ENCODE results near the gene TRAPPC2B. TPM values are rescaled to one million over a fixed set of nuclear protein-coding genes. Genes with fewer than 3 reads are reported as not detected.

The TRAPPC2B gene
- 8.8 and 11.6 TPM in 2 replicates for total RNA-seq

DNA sequence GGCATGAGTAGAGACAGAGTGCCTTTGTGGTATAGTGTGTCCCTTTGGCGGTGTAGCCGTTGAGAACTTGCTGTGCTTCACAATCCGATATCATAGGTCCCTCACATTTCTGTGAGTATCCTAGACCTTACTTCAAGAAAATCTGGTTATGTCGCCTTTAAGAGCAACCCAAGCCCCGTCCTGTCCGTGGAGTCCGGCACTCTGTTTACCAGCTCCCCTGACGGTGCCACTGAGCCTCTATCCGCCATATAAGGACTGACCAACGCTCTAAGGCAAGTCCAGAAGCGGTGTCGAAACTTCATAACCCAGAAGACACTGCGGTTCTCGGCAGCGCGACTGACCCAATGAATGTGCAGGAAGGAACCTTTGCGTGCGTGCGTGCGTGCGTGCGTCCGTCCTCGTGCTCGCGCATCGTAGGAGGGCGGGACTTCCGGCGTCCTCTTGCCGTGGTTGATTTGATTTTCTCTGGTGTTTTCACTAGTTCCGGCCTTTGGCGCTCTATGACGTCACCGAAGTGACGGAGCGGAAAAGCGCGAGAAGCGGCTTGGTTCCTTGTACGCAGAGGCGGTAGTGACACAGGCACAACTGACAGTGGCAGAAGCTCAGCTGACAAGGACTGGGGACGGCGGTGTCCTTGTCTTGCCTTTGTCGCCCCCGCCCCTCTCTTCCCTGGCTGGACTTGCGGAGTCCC is at the start of gene TRAPPC2B, which contains the start of gene ZNF547:
Gene TRAPPC2B, plus strand, starts transcription at position 555 of the 691 bp plus-strand sequence. CDS start 1,283 bp downstream, outside the sequence.
Gene ZNF547, plus strand, starts transcription at position 555 of the 691 bp plus-strand sequence. CDS start 5,005 bp downstream, outside the sequence.
- DNase-seq = peak; percentile 100

DNA sequence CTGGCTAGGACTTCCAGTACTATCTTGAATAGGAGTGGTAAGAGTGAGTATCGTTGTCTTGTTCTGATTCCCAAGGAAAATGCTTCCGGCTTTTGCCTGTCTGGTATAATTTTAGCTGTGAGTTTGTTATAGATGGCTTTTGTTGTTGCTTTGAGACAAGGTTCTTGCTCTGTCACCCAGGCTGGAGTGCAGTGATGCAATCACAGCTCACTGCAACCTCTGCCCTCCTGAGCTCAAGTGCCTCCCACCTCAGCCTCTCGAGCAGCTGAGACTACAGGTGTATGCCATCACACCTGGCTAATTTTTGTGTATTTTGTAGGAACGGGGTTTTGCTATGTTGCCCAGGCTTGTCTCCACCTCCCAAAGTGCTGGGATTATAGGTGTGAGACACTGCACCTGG is 49.2 kb upstream of the TRAPPC2B start:
- no peak for DNase-seq

DNA sequence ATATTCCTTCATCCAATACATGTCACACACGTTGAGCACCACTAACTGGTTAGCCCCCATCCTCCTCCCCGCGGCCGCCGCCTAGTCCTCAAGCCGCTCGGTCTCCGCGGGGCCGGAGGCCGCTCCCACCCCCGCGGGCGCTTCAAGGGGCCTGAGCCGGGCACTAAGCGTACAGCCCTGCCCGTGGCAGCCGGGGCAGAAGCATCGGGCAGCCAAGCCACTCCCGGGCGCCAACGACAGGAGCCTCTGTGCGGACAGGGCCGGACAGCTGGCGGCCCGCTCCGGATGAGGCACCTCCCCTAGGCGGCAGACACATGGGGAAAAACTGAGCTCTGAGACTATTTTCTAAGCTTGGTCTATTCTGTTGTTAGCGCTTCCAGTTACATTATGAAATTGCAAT is 45.8 kb upstream of the TRAPPC2B start:
- DNase-seq = peak; percentile 4

- DNase-seq = no peak
These were observed 43.5 kb upstream of the TRAPPC2B start for GRCh38 chr19:57319869-57320179.

DNA sequence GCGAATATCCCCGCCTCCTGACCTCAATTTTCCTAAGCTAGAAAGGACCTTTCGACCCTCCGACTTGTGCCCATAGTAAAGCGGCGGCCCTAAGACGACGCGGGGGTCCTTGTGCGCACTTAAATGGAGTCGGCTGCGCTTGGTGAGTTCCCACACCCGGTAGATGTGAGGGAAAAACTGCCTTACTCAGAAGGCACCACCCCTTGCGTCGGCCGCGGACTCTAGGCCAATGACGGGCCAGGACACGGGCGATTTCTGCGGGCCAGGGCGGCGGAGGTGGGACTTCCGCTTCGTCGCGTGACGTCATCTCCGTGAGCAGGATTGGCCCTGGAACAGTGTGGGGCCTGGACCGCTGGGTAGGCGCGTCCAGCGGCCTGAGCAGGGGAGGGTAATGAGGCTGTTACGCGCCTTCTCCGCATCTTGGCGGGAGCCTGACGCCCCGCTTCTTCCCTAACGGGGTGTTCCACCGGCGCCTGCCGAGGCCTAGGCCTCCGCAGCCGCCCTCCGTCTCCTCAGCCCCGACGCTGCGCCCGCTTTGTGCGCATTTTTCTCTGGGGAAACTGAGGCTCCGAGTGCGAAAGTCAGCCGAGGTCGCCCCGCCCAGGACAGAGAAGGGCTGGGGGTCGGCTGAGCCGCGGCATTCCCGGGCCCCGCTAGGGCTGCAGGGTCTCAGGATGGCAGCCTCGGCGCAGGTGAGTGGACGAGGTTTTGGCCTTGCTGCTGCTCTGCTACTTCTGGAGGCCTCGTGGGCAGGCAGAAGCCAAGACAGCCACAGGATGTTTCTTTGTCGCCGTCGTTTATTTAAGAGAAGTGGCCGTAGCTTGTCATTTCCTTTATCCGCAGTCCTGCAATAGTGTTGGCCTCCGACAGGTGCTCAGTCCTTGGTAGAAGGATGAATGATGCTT is 42.9 kb upstream of the TRAPPC2B start, which contains the start of gene ZNF543:
Gene ZNF543, plus strand, starts transcription at position 293 of the 905 bp plus-strand sequence. Its CDS starts 382 bp downstream, at position 675.
- peak; percentile 98 for DNase-seq

- no peak for DNase-seq
These were observed 42.2 kb upstream of the TRAPPC2B start for GRCh38 chr19:57321116-57321515.

- no peak for DNase-seq
These were observed 41.6 kb upstream of the TRAPPC2B start for GRCh38 chr19:57321751-57322150.

GRCh38 chr19:57324992-57325391 is 38.4 kb upstream of the TRAPPC2B start:
- DNase-seq = no peak

DNA sequence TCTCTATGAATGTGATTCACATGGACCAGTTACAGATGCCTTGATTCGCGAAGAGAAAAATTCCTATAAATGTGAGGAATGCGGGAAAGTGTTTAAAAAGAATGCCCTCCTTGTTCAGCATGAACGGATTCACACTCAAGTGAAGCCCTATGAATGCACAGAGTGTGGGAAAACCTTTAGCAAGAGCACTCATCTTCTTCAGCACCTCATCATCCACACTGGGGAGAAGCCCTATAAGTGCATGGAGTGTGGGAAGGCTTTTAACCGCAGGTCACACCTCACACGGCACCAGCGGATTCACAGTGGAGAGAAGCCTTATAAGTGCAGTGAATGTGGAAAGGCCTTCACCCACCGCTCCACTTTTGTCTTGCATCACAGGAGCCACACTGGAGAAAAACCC is 35.4 kb upstream of the TRAPPC2B start:
- DNase-seq = no peak

DNA sequence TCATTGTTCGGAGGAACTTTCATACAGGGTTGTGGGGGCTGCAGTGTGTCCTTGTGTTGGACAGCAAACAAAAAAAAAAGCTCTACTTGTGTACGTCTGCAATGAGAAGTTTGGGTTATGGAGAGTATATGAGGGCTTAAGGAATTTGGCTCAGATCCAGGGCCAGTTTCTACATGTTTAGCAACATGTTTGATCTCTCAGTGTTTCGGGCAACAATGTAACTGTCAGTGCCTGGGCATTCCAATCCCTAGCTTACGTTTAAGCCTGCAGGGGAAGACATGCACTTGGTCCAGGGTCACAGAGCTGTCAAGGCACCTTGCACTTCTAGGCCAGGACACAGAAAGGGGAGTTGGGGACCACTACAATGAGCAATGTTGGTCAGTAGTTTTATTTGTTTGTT is 29.2 kb upstream of the TRAPPC2B start:
- DNase-seq = no peak

DNA sequence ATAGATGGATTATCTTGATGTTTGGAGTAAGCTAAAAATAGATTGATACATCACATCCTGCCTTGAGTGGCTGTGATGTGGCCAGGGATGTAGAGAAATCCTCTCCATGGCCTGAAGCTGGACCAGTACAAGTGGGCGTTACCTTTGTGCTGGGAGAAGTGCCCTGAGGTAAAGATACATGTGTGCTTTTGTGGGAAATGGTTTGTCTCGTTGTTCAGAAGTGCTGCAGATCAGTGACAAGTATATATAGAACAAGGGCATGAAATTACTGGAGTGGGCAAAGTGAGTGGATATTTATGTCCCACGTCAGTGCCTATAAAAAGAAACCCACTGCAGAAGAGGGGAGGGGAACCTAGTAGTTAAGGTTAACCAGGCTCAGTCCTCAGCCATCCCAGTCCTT is 24.5 kb upstream of the TRAPPC2B start:
- DNase-seq = no peak

DNA sequence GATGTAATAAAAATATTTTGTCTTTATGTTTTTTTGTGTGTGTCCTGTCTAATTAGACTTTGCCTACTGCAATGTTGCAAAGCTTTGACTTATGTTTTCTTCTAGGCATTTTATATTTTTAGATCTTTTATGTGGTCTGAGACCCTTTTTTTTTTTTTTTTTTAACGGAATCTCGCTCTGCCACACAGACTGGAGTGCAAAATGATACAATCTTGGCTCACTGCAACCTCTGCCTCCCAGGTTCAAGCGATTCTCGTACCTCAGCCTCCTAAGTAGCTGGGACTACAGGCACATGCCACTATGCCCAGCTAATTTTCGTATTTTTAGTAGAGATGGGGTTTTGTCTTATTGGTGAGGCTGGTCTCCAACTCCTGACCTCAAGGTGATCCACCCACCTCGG is 20.8 kb upstream of the TRAPPC2B start:
- DNase-seq = no peak

DNA sequence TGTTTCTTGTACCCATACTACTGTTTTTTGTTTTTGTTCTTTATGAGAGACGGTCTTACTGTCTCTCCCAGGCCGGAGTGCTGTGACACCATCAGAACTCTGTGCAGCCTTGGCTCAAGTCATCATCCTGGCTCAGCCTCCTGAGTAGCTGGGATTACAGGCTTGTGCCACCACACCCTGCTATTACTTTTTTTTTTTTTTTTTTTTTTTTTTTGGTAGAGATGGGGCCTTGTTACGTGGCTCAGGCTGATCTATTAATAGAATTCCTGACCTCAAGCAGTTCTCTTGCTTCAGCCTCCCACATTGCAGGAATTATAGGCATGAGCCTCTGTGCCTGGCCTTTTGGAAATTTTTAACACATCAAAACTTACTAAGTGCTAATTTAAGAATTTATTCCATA is 15.2 kb upstream of the TRAPPC2B start:
- DNase-seq = no peak

DNA sequence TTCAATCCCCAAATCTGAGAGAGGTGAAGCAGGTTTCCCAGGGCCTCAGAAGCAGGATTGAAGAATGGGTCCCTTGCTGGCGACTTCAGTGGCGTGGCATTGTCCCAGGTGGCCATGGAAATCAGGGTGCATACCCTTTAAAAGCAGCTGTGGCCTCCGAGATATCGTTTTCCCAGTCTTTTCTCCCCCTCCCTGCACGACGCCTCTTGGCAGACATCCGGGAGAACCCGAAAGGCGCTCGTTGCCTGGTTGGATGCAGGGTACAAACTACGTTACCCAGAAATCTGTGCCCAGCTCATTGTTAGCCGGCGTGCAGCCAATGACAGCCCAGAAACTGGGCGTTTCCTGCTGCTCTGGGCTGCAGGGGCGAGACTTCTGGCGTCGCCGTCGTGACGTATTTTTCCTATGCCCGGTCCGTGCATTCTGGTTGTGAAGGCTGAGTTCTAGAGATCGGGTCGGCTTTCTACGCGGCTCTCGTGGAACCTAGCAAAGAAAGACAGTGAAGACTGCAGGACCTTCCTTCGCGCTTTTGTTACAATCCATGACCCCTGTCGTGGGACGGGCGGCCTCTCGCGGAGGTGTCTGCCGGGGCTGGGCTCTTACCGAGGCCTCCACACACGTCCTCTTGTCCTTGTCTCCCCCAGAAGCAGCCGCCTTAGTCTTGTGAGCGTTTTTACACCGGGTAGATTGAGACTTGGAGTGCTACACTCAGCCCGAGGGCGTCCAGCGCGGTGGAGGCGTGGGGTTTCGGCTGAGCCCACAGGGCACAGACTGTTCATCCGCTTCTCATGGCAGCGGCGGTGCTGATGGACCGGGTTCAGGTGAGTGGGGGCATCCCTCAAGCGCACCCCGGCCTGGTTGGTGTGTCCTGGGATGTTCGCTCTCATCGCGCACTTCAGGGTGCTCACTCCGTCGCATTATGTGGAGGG is 12.2 kb upstream of the TRAPPC2B start, which contains the start of gene ZNF304:
Gene ZNF304, plus strand, starts transcription at position 395 of the 929 bp plus-strand sequence. Its CDS starts 394 bp downstream, at position 789.
- DNase-seq = peak; percentile 96

DNA sequence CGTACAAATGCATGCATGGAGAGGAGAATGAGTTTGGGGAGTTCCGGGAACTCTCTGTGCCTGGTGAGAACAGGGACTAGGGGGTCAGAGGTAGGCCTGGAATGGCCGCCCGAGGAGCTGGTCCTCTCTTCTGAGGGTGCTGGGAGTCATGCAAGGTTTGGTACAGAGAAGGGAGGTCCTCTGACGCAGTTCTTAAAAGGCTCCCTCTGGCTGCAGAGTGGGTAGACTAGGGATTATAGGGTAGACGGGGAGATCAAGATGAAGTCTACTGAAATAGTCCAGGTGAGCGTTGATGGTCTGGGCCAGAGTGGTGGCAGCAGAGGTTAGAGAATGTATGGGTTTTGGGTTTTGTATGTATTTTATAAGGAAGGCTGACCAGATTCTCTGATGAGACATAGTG is 11.5 kb upstream of the TRAPPC2B start:
- peak; percentile 10 for DNase-seq

GRCh38 chr19:57355916-57356315 is 7.4 kb upstream of the TRAPPC2B start:
- DNase-seq = no peak

DNA sequence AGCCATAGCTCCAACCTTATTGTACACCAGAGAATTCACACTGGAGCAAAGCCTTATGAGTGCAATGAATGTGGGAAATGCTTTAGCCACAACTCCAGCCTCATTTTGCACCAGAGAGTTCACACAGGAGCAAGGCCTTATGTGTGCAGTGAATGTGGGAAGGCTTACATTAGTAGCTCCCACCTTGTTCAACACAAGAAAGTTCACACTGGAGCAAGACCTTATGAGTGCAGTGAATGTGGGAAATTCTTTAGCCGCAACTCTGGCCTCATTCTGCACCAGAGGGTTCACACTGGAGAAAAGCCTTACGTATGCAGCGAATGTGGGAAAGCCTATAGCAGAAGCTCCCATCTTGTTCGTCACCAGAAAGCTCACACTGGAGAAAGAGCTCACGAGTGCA is 5.9 kb upstream of the TRAPPC2B start:
- DNase-seq = no peak

DNA sequence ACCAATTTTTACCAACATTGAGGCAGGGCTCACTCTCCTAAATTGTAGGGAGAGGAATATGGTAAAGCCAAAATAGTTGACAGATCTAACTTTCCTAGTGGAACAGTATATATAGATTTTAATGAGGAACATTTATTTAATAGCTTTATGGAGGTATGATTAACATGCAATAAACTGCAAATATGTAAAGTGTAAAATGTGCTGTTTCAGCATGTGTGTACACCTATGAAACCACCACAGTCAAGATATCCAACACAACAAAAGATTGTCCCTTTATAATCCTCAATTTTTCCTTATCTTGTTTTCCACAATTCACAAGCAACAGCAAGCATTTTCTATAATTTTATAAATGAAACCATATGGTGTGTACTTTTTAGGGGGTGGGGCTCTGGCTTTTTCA is 4.1 kb upstream of the TRAPPC2B start:
- no peak for DNase-seq

- DNase-seq = peak; percentile 9
These were observed 932 bp upstream of the TRAPPC2B start for GRCh38 chr19:57362419-57362818.

- DNase-seq = peak; percentile 22
These were observed 384 bp downstream of the TRAPPC2B start for GRCh38 chr19:57363688-57364181.

GRCh38 chr19:57366776-57367175 is 3.4 kb downstream of the TRAPPC2B start:
- no peak for DNase-seq

DNA sequence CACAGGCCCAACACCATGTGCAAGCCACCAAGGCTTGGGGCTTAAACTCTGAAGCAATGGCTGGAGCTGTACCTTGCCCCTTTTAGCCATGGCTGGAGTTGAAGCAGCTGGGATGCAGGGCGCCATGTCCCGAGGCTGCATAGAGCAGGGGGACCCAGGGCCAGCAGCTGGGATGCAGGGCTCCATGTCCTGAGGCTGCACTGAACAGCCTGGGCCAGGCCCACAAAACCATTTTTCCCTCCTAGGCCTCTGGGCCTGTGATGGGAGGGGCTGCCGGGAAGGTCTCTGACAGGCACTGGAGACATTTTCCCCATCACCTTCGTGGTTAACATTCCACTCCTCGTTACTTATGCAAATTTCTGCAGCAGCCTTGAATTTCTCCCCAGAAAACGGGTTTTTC is 10.8 kb downstream of the TRAPPC2B start:
- DNase-seq = no peak

All from dermis blood vessel endothelial cell (primary cell).